ENCODE results near the gene OSBPL9.
"Not testable (repeated sequence)": the region's sequence is repeated elsewhere in the genome, so short reads cannot be mapped to it uniquely, and the experiment has no call there.

The OSBPL9 gene

GRCh38 chr1:51616903-51617708, at the start of gene OSBPL9:
OSBPL9 (plus strand) TSS chr1:51617092; CDS start chr1:51617111, 19 bp downstream.
- FAIRE-seq, result peak; percentile 80

GRCh38 chr1:51567653-51568052, 49.2 kb upstream of the OSBPL9 start:
- FAIRE-seq, result peak; percentile 3

GRCh38 chr1:51568231-51568935, 48.5 kb upstream of the OSBPL9 start:
- FAIRE-seq, result no peak

GRCh38 chr1:51569284-51570062, 47.4 kb upstream of the OSBPL9 start:
- peak; percentile 99 for FAIRE-seq

- no peak for FAIRE-seq
These were observed 46.7 kb upstream of the OSBPL9 start for GRCh38 chr1:51570063-51570710.

GRCh38 chr1:51572365-51572764, 44.5 kb upstream of the OSBPL9 start:
- no peak for FAIRE-seq

- FAIRE-seq, result peak; percentile 66
These were observed 42.1 kb upstream of the OSBPL9 start for GRCh38 chr1:51574796-51575195.

GRCh38 chr1:51575406-51576084, 41.3 kb upstream of the OSBPL9 start:
- no peak for FAIRE-seq

- FAIRE-seq, result no peak
These were observed 40.8 kb upstream of the OSBPL9 start for GRCh38 chr1:51576085-51576444.

- FAIRE-seq, result no peak
These were observed 40.0 kb upstream of the OSBPL9 start for GRCh38 chr1:51576923-51577322.

- FAIRE-seq, result no peak
These were observed 38.3 kb upstream of the OSBPL9 start for GRCh38 chr1:51578383-51579109.

GRCh38 chr1:51581238-51581637, 35.7 kb upstream of the OSBPL9 start:
- no peak for FAIRE-seq

- no peak for FAIRE-seq
These were observed 33.4 kb upstream of the OSBPL9 start for GRCh38 chr1:51583532-51583931.

GRCh38 chr1:51584021-51584420, 32.9 kb upstream of the OSBPL9 start:
- no peak for FAIRE-seq

GRCh38 chr1:51592711-51593110, 24.2 kb upstream of the OSBPL9 start:
- FAIRE-seq, result no peak

GRCh38 chr1:51594716-51595115, 22.2 kb upstream of the OSBPL9 start:
- FAIRE-seq, result no peak

- FAIRE-seq, result no peak
These were observed 16.4 kb upstream of the OSBPL9 start for GRCh38 chr1:51600529-51600928.

GRCh38 chr1:51600965-51601364, 15.9 kb upstream of the OSBPL9 start:
- no peak for FAIRE-seq

GRCh38 chr1:51605961-51606723, 10.8 kb upstream of the OSBPL9 start:
- FAIRE-seq, result no peak

- FAIRE-seq, result no peak
These were observed 9.2 kb upstream of the OSBPL9 start for GRCh38 chr1:51607681-51608095.

GRCh38 chr1:51610104-51610503, 6.8 kb upstream of the OSBPL9 start:
- not testable (repeated sequence) for FAIRE-seq
